Keratinocyte (primary cell): ENCODE measurements around the gene SLC38A2. TPM values are rescaled to one million over a fixed set of nuclear protein-coding genes. Genes with fewer than 3 reads are reported as not detected.

Experiments
- DNase-seq: peaks from one replicate; pipeline ENCODE4 v3.0.0-alpha.2; 2011; ENCODE audit warnings: low read depth, missing footprints, low spot score
- FAIRE-seq: peaks from 2 replicates; lab custom pipeline; 2011; peaks lifted over from hg19 to GRCh38; lab: Jason Lieb, UNC
- H2AFZ ChIP-seq: 2 replicates; pipeline ENCODE4 v1.6.0; 2012; ENCODE audit warnings: low read length, control low read depth, inconsistent platforms; ENCODE audit not compliant: control insufficient read depth
- H3K27ac ChIP-seq: 2 replicates; pipeline ENCODE4 v1.5.1; 2011; ENCODE audit warnings: low read length; ENCODE audit not compliant: control insufficient read depth, insufficient read depth
- H3K27me3 ChIP-seq: 3 replicates; pipeline ENCODE4 v1.6.0; 2011; ENCODE audit warnings: low read length; ENCODE audit not compliant: control insufficient read depth, insufficient read depth; ENCODE audit errors: extremely low read depth
- H3K36me3 ChIP-seq, 2 experiments: 2 replicates in 1 of 2; 3 replicates in 1 of 2; pipeline ENCODE4 v1.5.1; 2011; ENCODE audit warnings: low read length in 2 of 2, mild to moderate bottlenecking in 1 of 2; ENCODE audit not compliant: control insufficient read depth in 2 of 2, insufficient read depth in 2 of 2; ENCODE audit errors: extremely low read depth in 1 of 2
- H3K4me1 ChIP-seq: 3 replicates; pipeline ENCODE4 v1.5.1; 2011; ENCODE audit warnings: low read length; ENCODE audit not compliant: control insufficient read depth, insufficient read depth; ENCODE audit errors: extremely low read depth
- H3K4me2 ChIP-seq: 3 replicates; pipeline ENCODE4 v1.6.0; 2011; ENCODE audit warnings: low read depth, low read length; ENCODE audit not compliant: control insufficient read depth, insufficient read depth; ENCODE audit errors: extremely low read depth
- H3K4me3 ChIP-seq, 3 experiments: fragments of 200-600 bp in 1 of 3; sonication (generic) in 1 of 3; 2 replicates in 2 of 3; 3 replicates in 1 of 3; pipeline ENCODE4 v1.5.1; 2011 to 2016; ENCODE audit warnings: low read length in 3 of 3, mild to moderate bottlenecking in 3 of 3, control low read depth in 2 of 3, inconsistent platforms in 1 of 3, low read depth in 1 of 3, mixed read lengths in 1 of 3, mixed run types in 1 of 3, moderate library complexity in 1 of 3; ENCODE audit not compliant: control insufficient read depth in 2 of 3, insufficient read depth in 2 of 3; ENCODE audit errors: extremely low read depth in 1 of 3
- H3K79me2 ChIP-seq: 2 replicates; pipeline ENCODE4 v1.6.0; 2012; ENCODE audit warnings: low read length; ENCODE audit not compliant: control insufficient read depth, insufficient read depth
- H3K9ac ChIP-seq: 3 replicates; pipeline ENCODE4 v1.6.0; 2011; ENCODE audit warnings: low read length; ENCODE audit not compliant: control insufficient read depth, insufficient read depth; ENCODE audit errors: extremely low read depth
- H3K9me1 ChIP-seq: 3 replicates; pipeline ENCODE4 v1.6.0; 2011; ENCODE audit warnings: low read length; ENCODE audit not compliant: control insufficient read depth, insufficient read depth; ENCODE audit errors: extremely low read depth
- H3K9me3 ChIP-seq: 2 replicates; pipeline ENCODE4 v1.5.1; 2012; ENCODE audit warnings: low read depth, low read length; ENCODE audit not compliant: control insufficient read depth
- H4K20me1 ChIP-seq: 3 replicates; pipeline ENCODE4 v1.6.0; 2011; ENCODE audit warnings: low read length; ENCODE audit not compliant: control insufficient read depth, insufficient read depth; ENCODE audit errors: extremely low read depth
- EZH2 ChIP-seq: IDR thresholded peaks from one replicate; pipeline ENCODE4 v1.6.1; 2012; ENCODE audit warnings: inconsistent platforms, mild to moderate bottlenecking, low read length, moderate library complexity
- dilution Hi-C: fragments of 300-500 bp; cut with MboI; formaldehyde crosslinking; loops from one replicate; pipeline ENCODE4 v1.7.0; 2020; ENCODE audit warnings: low sequenced_read_pairs; ENCODE audit not compliant: extremely low pct_ligation_motif_present
- polyA plus RNA-seq, 5 experiments: library from polyadenylated mRNA; depleted of rRNA in 3 of 5; stranded (reverse) in 3 of 5; stranded (forward) in 1 of 5; unstranded in 1 of 5; fragments of >200 nt; gene quantifications; 1 replicate in 1 of 5; 2 replicates in 3 of 5; 3 replicates in 1 of 5; pipeline versions ENCODE4 v1.2.1 to v1.2.3, GENCODE V29; 2011 to 2012; ENCODE audit warnings: missing spikeins in 2 of 5, low read depth in 1 of 5, low replicate concordance in 1 of 5
- TF ChIP-seq, protein P1 (sequence below), 3 experiments: IDR thresholded peaks in 1 of 3; conservative IDR thresholded peaks in 1 of 3; optimal IDR thresholded peaks in 1 of 3; 2 replicates in 2 of 3; 3 replicates in 1 of 3; pipeline versions ENCODE3 to v1.5.1; 2011; ENCODE audit warnings: low read length in 3 of 3, mild to moderate bottlenecking in 3 of 3, moderate library complexity in 2 of 3, control low read depth in 1 of 3, inconsistent platforms in 1 of 3; ENCODE audit not compliant: insufficient read depth in 2 of 3; ENCODE audit errors: extremely low read depth in 1 of 3

Gene SLC38A2
- polyA plus RNA-seq, 1 donor (not counting 4 experiments of a cell fraction or from before 2014, with no cell fraction given), result 577 TPM

DNA sequence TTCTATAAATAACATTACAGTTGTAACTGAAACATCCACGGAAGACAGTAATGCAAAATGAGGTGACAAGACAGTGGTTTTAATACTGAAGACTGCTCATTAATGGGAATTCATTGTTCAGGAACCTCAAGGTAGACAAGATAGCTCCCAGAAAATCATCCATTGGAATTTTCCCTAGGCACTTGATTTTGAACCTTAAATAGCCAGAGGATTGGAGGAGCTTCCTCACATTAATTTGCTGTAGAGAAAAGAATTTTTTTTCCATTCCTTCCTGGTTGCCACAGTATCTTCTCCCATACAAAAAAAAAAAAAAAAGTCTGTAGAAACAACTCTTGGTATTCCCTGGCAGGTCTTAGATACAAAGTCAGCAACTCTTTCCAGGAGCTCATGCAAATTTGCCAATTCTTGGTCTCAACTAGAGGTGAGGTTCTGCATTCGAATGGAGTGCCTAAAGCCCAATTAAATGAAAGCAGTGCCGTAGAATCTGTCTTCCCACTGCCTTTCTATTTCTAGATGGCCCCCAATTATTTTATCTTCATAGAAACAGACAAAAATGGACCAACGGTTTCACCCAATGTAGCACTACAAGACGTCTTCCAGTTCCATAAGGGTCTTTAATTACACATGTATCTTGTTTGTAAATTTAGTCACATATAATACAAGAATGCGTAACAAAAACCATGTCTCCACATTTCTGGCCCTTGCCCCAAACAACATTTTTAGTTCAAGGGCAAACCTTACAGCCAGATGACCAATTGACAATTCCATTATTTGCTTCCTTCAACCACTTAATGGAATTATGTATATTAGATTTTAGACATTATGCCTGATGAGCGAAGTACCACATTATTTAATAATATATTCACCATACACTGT, 13.5 kb downstream of the SLC38A2 start:
- no peaks in the 10 kb centered on the region for H3K27me3 ChIP-seq
- FAIRE-seq (no peak), DNase-seq (no peak)
- H3K27ac ChIP-seq, result no peak overlapping the region
- no peaks in the 10 kb centered on the region for H3K9me1 ChIP-seq
- H3K4me3 ChIP-seq, result no peak overlapping the region
- no peaks in the 10 kb centered on the region for H3K79me2 ChIP-seq
- no peak overlapping the region for H3K9ac ChIP-seq
- H2AFZ ChIP-seq, result no peak overlapping the region
- TF ChIP-seq, protein P1, sequence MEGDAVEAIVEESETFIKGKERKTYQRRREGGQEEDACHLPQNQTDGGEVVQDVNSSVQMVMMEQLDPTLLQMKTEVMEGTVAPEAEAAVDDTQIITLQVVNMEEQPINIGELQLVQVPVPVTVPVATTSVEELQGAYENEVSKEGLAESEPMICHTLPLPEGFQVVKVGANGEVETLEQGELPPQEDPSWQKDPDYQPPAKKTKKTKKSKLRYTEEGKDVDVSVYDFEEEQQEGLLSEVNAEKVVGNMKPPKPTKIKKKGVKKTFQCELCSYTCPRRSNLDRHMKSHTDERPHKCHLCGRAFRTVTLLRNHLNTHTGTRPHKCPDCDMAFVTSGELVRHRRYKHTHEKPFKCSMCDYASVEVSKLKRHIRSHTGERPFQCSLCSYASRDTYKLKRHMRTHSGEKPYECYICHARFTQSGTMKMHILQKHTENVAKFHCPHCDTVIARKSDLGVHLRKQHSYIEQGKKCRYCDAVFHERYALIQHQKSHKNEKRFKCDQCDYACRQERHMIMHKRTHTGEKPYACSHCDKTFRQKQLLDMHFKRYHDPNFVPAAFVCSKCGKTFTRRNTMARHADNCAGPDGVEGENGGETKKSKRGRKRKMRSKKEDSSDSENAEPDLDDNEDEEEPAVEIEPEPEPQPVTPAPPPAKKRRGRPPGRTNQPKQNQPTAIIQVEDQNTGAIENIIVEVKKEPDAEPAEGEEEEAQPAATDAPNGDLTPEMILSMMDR (optimal IDR thresholded peaks at IDR 0.05 in 1 of 3, IDR thresholded peaks at IDR 0.05 in 1 of 3, conservative IDR thresholded peaks at IDR 0.05 in 1 of 3; ENCODE audit: extremely low read depth in 1 of 3, insufficient read depth in 2 of 3, low read length in 3 of 3), result no peak
- TF ChIP-seq EZH2, result no peak
- peaks cover 24% of the 10 kb centered on the region for H3K4me1 ChIP-seq
- peaks cover 20% of the 10 kb centered on the region for H4K20me1 ChIP-seq
- H3K9me3 ChIP-seq, result no peaks in the 10 kb centered on the region
- dilution Hi-C loops, result no loop called here
- H3K4me2 ChIP-seq, result no peak overlapping the region
- peaks cover 10 to 27% of the 10 kb centered on the region in 2 experiments for H3K36me3 ChIP-seq

DNA sequence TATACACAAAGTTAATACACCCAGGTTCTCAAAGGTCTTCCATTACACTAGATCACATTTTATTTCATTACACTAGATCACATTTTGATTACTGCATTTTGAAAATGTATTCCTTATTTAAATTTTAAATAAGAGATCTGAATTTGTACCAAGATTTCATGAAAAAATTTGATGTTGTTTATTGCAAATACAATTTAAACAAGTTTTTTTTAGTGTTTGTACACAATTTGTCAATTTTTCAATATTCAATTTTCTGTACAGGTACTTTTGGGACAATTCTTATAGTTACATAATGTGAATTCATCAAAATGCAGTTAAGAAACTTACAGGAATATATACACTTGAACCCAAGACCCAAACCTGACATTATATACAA, 14.3 kb downstream of the SLC38A2 start:
- Histone ChIP-seq H3K4me3 (no peak overlapping the region), H3K4me1 (peaks cover 21% of the 10 kb centered on the region), H3K9ac (no peak overlapping the region), H3K9me3 (no peaks in the 10 kb centered on the region), H3K27ac (peak overlapping the region; percentile 38), H2AFZ (no peak overlapping the region), H3K36me3 (peaks cover 7 to 23% of the 10 kb centered on the region in 2 experiments), H3K4me2 (no peak overlapping the region), H3K79me2 (no peaks in the 10 kb centered on the region), H3K27me3 (no peaks in the 10 kb centered on the region), H3K9me1 (no peaks in the 10 kb centered on the region), H4K20me1 (peaks cover 17% of the 10 kb centered on the region)
- no peak for FAIRE-seq
- no peak for TF ChIP-seq EZH2
- TF ChIP-seq, protein P1 (optimal IDR thresholded peaks at IDR 0.05 in 1 of 3, IDR thresholded peaks at IDR 0.05 in 1 of 3, conservative IDR thresholded peaks at IDR 0.05 in 1 of 3; ENCODE audit: extremely low read depth in 1 of 3, insufficient read depth in 2 of 3, low read length in 3 of 3), result no peak
- DNase-seq, result peak; percentile 17
- dilution Hi-C loops, result no loop called here
